Inferior parietal cortex (tissue), 1 donor: ENCODE data around the gene DDX21.
"Not testable (repeated sequence)": the region's sequence is repeated elsewhere in the genome, so short reads cannot be mapped to it uniquely, and the experiment has no call there.

Experiments used
- DNase-seq: peaks from one replicate; pipeline ENCODE4 v3.0.0-alpha.2; 2016; ENCODE audit errors: extremely low spot score

The DDX21 gene

DNA sequence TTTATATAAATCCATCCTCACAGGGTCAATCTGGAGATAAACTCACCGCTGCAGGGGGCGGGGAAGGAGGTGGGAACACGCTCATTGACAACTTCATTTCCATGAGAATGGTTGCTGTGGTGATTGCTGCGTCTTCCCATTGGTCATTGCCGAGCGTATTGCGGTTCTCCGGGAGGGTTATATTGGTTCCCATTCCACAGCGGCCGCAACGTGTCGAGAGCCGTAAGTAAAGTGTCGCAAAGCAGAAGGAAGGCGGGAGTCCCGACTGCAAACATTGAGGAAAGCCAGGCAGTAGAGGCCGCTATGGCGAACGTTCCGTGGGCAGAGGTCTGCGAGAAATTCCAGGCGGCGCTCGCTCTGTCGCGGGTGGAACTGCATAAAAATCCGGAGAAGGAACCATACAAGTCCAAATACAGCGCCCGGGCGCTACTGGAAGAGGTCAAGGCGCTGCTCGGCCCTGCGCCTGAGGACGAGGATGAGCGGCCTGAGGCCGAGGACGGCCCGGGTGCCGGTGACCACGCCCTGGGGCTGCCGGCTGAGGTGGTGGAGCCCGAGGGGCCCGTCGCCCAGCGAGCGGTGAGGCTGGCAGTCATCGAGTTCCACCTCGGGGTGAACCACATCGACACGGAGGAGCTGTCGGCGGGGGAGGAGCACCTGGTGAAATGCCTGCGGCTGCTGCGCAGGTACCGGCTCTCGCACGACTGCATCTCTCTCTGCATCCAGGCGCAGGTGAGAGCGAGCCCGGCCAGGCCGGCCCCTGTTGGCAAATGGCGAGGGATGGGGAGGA is 32.8 kb downstream of the DDX21 start, which contains the start of gene KIFBP:
Gene KIFBP, plus strand, starts transcription at position 274 of the 787 bp plus-strand sequence. Its CDS starts 30 bp downstream, at position 304.
- DNase-seq, result peak; percentile 98

DNA sequence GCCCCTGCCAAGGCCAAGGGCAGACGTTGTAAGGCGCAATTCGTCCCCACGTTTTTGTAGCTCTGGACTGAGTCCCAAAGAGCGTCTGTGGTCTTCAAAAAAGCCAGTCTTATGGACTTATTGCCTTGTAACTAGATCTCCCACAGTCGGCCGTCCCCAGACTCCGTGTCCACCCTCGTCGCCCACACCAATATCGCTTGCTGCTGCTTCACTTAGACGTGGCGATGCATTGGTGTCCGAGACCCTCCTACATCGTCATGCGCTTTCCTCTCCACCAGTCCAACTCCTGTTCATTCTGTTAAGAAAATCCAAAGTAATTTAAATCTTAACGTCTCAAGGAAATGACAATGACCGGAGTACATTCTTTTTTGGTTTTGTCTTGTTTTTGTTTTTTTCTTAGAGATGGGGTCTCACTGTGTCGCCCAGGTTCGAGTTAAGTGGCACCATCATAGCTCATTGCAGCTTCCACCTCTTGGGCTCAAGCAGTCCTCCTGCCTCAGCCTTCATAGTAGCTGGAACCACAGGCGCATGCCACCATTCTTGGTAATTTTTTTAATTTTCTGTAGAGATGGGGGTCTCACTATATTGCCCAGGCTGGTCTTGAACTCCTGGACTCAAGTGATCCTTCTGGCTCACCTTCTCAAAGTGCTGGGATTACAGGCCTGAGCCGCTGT is 33.5 kb downstream of the DDX21 start:
- peak; percentile 22 for DNase-seq

DNA sequence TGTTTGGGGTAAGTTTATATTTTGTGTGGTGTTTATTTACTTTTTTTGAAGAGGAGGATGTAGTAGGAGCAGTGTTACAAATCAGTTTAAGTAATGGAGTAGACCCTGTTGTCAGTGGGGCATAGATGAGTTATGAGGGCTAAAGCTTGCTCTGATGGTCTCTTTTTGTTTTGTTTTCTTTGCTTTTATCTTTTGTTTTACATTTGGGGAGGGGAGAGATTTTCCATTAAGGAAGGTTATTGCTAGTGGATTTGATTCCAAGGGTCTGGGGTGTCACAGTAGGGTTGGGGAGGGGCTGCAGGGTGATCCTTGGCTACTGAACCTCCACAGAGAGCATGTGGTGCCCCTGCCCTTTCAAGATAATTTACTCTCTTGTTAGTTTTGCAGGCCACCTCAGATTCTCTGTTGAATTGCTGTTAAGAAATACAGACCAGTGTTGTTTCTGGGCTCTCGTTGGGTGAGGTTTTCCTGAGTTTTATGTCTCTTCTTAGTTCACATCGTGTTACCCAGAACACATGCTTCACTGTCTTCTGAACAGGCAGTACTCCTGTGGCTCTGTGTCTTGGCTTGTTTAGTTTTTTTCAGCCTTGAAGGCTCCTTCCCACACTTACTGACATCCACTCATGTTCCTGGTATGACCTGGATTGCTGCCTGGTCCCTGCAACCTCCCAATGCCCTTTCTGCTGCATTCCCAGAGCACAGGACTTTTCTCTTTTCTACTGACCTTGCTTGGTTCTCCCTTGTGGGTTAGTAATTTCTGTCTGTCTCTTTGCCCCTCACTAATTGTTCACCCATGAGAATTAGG is 36.9 kb downstream of the DDX21 start:
- no peak for DNase-seq

DNA sequence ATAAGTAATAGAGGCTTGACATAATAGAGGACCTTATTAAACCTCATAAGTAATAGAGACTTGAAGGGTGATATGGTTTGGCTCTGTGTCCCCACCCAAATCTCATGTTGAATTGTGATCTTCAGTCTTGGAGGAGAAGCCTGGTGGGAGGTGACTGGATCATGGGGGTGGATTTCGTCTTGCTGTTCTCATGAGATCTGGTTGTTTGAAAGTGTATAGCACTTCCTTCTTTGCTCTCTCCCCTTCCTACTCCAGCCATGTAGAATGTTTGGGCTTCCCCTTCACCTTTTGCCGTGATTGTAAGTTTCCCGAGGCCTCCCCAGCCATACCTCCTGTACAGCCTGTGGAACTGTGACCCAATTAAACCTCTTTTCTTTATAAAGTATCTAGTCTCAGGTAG is 41.2 kb downstream of the DDX21 start:
- no peak for DNase-seq

DNA sequence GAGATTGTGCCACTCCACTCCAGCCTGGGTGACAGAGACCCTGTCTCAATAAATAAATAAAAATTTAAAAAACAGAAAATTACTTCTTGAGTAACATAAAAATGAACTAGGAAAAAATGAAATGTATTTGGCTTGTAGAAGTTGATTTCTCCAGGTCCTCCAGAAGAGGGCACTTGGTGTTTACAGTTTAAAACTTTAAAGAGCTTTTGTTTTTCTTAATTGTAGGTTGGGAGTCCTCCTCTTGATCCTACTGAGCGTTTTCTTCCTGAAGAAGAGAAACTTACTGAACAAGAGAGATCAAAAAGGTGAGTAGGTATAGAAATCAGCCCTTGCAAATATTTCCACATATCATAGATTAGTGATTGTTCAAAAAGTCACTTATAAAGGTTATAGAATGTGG is 48.9 kb downstream of the DDX21 start:
- peak; percentile 31 for DNase-seq

DNA sequence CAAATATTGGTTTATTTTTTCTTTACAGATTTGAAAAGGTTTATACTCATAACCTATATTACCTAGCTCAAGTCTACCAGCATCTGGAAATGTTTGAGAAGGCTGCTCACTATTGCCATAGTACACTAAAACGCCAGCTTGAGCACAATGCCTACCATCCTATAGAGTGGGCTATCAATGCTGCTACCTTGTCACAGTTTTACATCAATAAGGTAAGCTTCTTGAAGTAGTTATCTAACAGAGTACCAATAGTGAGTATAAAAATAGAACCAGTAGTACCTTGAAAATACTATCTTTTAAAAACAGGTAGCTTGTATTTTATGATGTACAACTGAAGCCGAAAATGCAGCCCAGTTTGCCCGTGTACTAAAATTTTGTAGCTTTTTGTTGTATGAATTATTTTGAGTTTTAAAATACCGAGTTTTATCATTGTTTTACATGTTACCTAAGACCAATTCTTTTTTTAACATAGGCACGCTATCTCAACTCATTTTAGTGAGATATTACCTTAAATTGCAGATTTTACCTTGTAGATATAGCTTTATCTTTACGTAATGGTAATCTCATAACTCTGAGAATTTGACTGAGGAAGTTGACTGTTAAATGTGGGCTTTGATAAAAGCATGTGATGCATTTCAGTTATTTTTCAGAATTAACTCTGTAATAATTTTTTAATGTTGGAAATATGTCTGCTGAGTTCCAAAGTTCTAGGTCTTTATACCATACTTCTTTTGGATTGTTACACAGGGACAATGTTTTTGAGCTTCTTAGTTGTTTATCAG is 49.9 kb downstream of the DDX21 start:
- no peak for DNase-seq

DNA sequence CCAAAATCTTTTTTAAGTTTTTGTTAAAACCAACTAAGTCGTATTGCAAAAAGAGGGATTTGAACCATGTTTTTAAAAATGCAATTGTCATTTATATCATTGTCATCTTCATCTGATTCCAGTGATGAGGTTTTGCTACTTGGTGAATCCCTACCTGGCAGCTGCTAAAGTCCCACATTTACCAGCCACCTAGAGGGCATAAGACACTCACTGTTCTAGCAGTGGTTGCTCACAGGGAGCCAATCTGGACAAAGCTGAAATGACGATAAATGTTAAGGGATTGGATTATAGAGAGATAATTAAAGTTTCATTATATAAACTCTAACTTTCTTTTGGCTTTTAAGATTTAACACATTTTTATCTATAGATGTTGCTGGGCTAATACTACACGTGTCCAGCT is 51.3 kb downstream of the DDX21 start:
- DNase-seq, result no peak

DNA sequence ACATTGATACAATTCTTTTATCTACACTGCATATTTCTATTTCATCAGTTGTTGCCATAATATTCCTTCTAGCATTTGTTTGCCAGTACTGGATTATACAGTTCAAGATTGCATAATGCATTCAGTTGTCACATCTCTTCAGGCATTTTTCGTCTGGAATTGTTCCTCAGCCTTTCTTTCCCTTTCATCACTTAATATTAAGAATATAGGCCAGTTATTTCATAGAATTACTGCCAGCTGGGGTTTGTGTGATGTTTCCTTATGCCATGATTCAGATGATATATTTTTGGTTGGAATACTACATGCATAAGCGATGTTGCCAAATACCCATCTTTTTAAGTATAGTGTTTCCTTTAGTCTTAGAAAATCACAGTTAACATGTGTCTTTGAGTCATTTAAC is 53.4 kb downstream of the DDX21 start:
- DNase-seq, result no peak

DNA sequence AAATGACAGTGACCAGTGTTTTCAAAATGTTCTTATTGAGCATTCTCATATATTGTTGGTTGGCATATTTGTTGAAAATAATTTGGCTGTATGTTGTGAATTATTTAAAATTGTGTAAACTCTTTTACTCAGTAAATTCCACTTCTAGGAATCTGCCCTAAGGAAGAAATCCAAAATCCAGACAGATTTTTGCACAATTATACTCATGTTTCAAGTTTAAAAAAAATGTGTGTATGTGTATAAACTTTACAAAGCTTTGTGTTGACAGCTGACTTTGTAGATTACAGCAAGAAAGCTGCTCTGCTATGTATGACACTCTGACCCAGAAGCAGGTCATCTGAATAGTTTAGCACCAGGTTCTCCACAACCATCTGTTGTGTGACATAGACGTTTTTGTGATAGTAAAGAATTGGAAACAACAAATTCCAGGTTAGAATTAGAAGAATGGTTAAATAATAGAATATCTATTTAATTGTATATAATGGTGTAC is 54.2 kb downstream of the DDX21 start:
- DNase-seq, result no peak

DNA sequence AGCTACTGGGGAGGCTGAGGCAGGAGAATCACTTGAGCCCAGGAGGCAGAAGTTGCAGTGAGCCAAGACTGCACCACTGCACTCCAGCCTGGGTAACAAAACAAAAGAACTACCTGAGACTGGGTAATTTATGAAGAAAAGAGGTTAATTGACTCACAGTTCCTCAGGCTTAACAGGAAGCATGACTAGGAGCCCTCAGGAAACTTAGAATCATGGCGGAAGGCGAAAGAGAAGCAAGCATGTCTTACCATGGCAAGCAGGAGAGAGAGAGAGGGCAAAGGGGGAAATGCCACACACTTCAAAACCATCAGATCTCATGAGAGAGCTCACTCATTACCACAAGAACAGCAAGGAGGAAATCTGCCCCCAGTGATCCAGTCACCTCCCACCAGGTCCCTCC is 56.8 kb downstream of the DDX21 start:
- not testable (repeated sequence) for DNase-seq

DNA sequence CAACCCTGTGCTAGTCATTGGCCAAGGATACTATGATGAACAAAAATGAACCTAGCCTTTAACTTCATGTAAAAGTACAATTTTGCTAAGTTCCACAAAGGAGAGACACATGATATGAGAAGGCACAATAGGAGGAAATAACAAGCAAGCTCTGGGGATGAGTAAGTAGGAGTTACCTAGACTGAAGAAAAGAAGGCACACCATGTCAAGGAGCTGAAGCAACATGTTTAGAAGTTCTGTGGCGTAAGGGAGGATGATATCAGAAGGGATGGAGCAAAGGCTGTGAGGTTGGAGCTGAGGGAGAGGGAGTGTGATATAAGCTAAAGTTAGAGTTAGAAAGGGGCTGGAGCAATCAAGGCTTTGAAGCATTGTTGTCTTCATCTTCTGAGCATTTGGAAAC is 58.2 kb downstream of the DDX21 start:
- DNase-seq, result no peak

DNA sequence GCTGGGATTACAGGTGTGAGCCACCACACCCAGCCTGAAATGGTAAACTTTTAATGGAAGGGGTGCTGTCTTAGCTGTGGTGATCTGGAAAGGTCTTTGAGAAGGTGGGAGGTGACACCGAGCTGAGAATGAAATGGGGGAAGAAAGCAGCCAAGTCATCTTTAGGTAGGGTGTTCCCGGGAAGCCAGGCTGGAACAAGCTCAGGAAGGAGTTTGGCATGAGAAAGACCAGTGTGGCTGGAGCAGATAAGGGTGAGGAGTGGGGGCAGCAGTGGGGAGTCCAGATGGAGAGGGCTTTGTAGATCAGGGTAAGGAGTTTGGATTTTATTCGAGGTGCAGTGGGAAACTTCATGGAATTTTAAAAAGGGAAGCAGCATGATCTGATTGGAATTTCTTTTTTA is 62.6 kb downstream of the DDX21 start:
- no peak for DNase-seq

DNA sequence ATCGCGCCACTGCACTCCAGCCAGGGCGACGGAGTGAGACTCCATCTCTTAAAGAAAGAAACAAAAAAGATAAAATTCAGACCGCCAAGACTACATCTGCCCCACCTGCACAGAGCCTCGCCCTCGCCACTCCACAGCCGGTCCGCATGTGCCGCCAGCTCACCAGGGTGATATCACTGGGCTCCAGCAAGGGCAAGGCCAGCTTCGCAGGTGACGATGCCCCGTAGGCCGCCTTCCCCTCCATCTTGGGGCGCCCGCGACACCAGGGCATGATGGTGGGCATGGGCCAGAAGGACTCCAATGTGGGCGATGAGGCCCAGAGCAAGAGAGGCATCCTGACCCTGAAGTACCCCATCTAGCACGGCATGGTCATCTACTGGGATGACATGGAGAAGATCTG is 66.6 kb downstream of the DDX21 start:
- no peak for DNase-seq

DNA sequence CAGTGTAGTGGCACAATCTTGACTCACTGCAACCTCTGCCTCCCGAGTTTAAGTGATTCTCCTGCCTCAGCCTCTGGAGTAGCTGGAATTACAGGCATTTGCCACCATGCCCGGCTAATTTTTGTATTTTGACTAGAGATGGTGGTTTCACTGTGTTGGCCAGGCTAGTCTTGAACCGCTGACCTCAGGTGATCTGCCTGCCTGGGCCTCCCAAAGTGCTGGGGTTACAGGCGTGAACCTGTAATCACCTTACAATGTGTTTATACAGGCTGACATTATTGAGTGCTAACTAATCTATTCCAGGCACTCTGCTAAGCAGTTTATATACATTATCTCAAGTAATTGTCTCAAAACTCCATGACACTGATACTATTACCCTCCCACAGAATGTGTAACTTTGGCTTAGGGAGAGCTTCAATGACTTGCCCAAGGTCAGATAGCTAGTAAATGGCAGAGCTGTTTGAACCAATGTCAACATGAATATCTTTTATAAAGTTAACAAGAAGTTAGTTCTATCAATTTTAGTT is 69.5 kb downstream of the DDX21 start:
- DNase-seq, result no peak

DNA sequence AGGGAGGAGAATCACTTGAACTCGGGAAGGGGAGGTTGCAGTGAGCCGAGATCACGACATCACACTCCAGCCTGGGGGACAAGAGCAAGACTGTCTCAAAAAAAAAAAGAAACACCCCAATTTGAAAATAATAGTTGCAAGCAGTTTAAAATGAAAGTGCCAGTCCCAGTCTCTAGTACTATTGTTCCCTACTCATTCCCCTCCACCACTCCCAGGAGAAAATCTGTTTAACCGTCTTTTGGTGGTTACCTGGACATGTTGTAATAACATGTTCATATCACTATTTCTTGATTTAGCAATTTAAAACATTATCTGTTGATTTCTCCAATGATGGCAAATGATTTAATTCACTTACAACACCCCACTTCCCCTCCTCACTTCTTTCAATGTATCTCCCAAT is 77.3 kb downstream of the DDX21 start:
- no peak for DNase-seq
